SK-N-SH (cell line): Measurements from ENCODE around the gene LENG8. TPM values are rescaled to one million over a fixed set of nuclear protein-coding genes. Genes with fewer than 3 reads are reported as not detected.
"Not testable (repeated sequence)": the region's sequence is repeated elsewhere in the genome, so short reads cannot be mapped to it uniquely, and the experiment has no call there.

Experiments used
- CTCF ChIA-PET: fragments of 300-600, 350-600 bp; formaldehyde crosslinking; extraction: SDS; loops from one replicate; lab custom pipeline; 2021; lab: Yijun Ruan, JAX
- POLR2A ChIA-PET: fragments of 350-600 bp; sonication (Branson Sonifier 250); formaldehyde crosslinking; extraction: SDS; loops from one replicate; lab custom pipeline; 2020; ENCODE audit warnings: antibody characterized with exemption, inconsistent platforms; lab: Yijun Ruan, JAX
- DNase-seq: peaks from one replicate; pipeline ENCODE4 v3.0.0; 2012
- H2AFZ ChIP-seq: fragments of 200-600 bp; sonication (generic); 2 replicates; pipeline ENCODE4 v1.8.1; 2016; ENCODE audit warnings: antibody characterized with exemption, mild to moderate bottlenecking, low read depth
- H3F3A ChIP-seq: fragments of 200-600 bp; sonication (generic); replicated peaks from 2 replicates; pipeline ENCODE3; 2016; ENCODE audit warnings: antibody characterized with exemption, mild to moderate bottlenecking; ENCODE audit not compliant: insufficient read depth
- H3K27ac ChIP-seq, 2 experiments: fragments of 200-500 bp in 1 of 2; fragments of 200-600 bp in 1 of 2; sonication (Bioruptor generic) in 1 of 2; sonication (generic), shearing (Covaris generic) in 1 of 2; 2 replicates each; pipeline versions ENCODE4 v1.5.1 to v1.6.1; 2014 to 2016; ENCODE audit warnings: low read depth in 2 of 2, inconsistent platforms in 1 of 2, low read length in 1 of 2, mild to moderate bottlenecking in 1 of 2, mixed read lengths in 1 of 2
- H3K27me3 ChIP-seq: fragments of 200-600 bp; sonication (generic), shearing (Covaris generic); 2 replicates; pipeline ENCODE4 v1.6.1; 2016; ENCODE audit warnings: mixed run types; ENCODE audit not compliant: insufficient read depth
- H3K36me3 ChIP-seq, 2 experiments: fragments of 200-500 bp in 1 of 2; fragments of 200-600 bp in 1 of 2; sonication (Bioruptor generic) in 1 of 2; sonication (generic) in 1 of 2; replicated peaks in 1 of 2; 2 replicates each; pipeline versions ENCODE3 to v1.5.1; 2014 to 2016; ENCODE audit warnings: low read length in 1 of 2, mild to moderate bottlenecking in 1 of 2; ENCODE audit not compliant: insufficient read depth in 2 of 2, control insufficient read depth in 1 of 2
- H3K4me1 ChIP-seq, 2 experiments: fragments of 200-500 bp in 1 of 2; fragments of 200-600 bp in 1 of 2; sonication (Bioruptor generic) in 1 of 2; sonication (generic), shearing (Covaris generic) in 1 of 2; 2 replicates each; pipeline versions ENCODE4 v1.5.1 to v1.6.1; 2014 to 2016; ENCODE audit warnings: low read depth in 1 of 2, low read length in 1 of 2, mixed run types in 1 of 2; ENCODE audit not compliant: insufficient read depth in 2 of 2, control insufficient read depth in 1 of 2
- H3K4me2 ChIP-seq: fragments of 200-600 bp; sonication (generic), shearing (Covaris generic); 2 replicates; pipeline ENCODE4 v1.6.1; 2017; ENCODE audit warnings: mixed run types
- H3K4me3 ChIP-seq, 2 experiments: fragments of 200-500 bp in 1 of 2; fragments of 200-600 bp in 1 of 2; sonication (Bioruptor generic) in 1 of 2; sonication (generic), shearing (Covaris generic) in 1 of 2; 2 replicates each; pipeline versions ENCODE4 v1.5.1 to v1.8.1; 2014 to 2016; ENCODE audit warnings: low read depth in 2 of 2, inconsistent platforms in 1 of 2, low read length in 1 of 2, mild to moderate bottlenecking in 1 of 2, mixed read lengths in 1 of 2, moderate library complexity in 1 of 2
- H3K79me2 ChIP-seq: fragments of 200-600 bp; sonication (generic); 2 replicates; pipeline ENCODE4 v1.8.1; 2017; ENCODE audit warnings: mild to moderate bottlenecking; ENCODE audit not compliant: insufficient read depth
- H3K9ac ChIP-seq: fragments of 200-600 bp; sonication (generic); 2 replicates; pipeline ENCODE4 v1.6.1; 2017; ENCODE audit warnings: mixed run types
- H3K9me2 ChIP-seq: fragments of 200-600 bp; sonication (generic); 2 replicates; pipeline ENCODE4 v1.6.1; 2017; ENCODE audit warnings: mixed run types
- H3K9me3 ChIP-seq: fragments of 200-600 bp; sonication (generic); 2 replicates; pipeline ENCODE4 v1.6.1; 2017; ENCODE audit warnings: mixed run types, mild to moderate bottlenecking, moderate library complexity
- H4K20me1 ChIP-seq: fragments of 200-600 bp; sonication (generic); 2 replicates; pipeline ENCODE4 v1.6.1; 2017; ENCODE audit warnings: mild to moderate bottlenecking, mixed run types; ENCODE audit not compliant: insufficient read depth
- CHD2 ChIP-seq: fragments of 150-350 bp; IDR thresholded peaks from 2 replicates; pipeline ENCODE4 v1.6.1; 2018; ENCODE audit warnings: low read length; ENCODE audit not compliant: partially characterized antibody
- GABPA ChIP-seq: IDR thresholded peaks from 2 replicates; pipeline ENCODE4 v1.4.0; 2012; ENCODE audit warnings: low read depth, mild to moderate bottlenecking
- MXI1 ChIP-seq: IDR thresholded peaks from 2 replicates; pipeline ENCODE4 v1.6.1; 2012; ENCODE audit warnings: mild to moderate bottlenecking, low read depth, low read length, improper control_type of control experiment
- SIN3A ChIP-seq: IDR thresholded peaks from 2 replicates; pipeline ENCODE4 v1.6.1; 2012; ENCODE audit warnings: low read depth, mild to moderate bottlenecking, low read length, moderate library complexity, borderline replicate concordance
- WGBS: methylation state at CpG from one replicate; pipeline ENCODE4 v1.1.6; 2017; ENCODE audit warnings: low lambda C conversion rate; 5-methylcytosine and 5-hydroxymethylcytosine counted together
- polyA plus RNA-seq, 3 experiments: library from polyadenylated mRNA; depleted of rRNA; stranded (reverse); fragments of >200 nt; gene quantifications; 2 replicates each; pipeline ENCODE4 v1.2.3, GENCODE V29; 2012
- TF ChIP-seq, protein P1 (sequence below): fragments of 150-350 bp; IDR thresholded peaks from 2 replicates; pipeline ENCODE4 v1.6.1; 2016; ENCODE audit warnings: mild to moderate bottlenecking, low read depth, low read length
- TF ChIP-seq, protein P2 (sequence below): IDR thresholded peaks from 2 replicates; pipeline ENCODE4 v1.4.0; 2012; ENCODE audit warnings: low read depth, borderline replicate concordance

The LENG8 gene
- polyA plus RNA-seq, 1 of the 3 experiments (the other 2 are of a cell fraction), result 84.0 TPM

DNA sequence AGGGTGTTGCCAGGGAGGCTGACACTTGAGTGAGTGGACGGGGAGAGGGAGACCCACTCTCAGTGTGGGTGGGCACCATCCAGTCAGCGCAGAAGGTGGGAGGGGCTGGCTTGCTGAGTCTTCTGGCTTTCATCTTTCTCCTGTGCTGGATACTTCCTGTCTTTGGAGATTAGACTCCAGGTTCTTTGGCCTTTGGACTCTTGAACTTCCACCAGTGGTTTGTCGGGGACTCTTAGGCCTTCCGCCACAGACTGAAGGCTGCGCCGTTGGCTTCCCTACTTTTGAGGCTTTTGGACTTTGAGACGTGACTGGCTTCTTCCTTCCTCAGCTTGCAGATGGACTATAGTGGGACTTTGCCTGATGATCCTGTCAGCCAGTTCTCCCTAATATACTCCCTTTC lies 4.3 kb upstream of the LENG8 start:
- WGBS, result 95% methylated on average over 7 of the region's 7 CpGs
- Histone ChIP-seq H3F3A (no peaks in the 10 kb centered on the region), H3K4me3 (no peak overlapping the region), H3K79me2 (peaks cover 35% of the 10 kb centered on the region), H3K27ac (no peak overlapping the region), H3K9me3 (no peaks in the 10 kb centered on the region), H3K4me2 (no peak overlapping the region), H4K20me1 (peaks cover 3% of the 10 kb centered on the region), H2AFZ (no peak overlapping the region), H3K9me2 (no peaks in the 10 kb centered on the region), H3K27me3 (no peaks in the 10 kb centered on the region), H3K9ac (no peak overlapping the region), H3K36me3 (peaks cover 5 to 16% of the 10 kb centered on the region in 2 experiments)
- ChIA-PET CTCF (no interaction called here), POLR2A (no interaction called here)
- no peak for DNase-seq
- TF ChIP-seq CHD2 (no peak), GABPA (no peak), SIN3A (no peak), MXI1 (no peak)
- TF ChIP-seq, protein P1, sequence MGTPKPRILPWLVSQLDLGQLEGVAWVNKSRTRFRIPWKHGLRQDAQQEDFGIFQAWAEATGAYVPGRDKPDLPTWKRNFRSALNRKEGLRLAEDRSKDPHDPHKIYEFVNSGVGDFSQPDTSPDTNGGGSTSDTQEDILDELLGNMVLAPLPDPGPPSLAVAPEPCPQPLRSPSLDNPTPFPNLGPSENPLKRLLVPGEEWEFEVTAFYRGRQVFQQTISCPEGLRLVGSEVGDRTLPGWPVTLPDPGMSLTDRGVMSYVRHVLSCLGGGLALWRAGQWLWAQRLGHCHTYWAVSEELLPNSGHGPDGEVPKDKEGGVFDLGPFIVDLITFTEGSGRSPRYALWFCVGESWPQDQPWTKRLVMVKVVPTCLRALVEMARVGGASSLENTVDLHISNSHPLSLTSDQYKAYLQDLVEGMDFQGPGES, result no peak
- TF ChIP-seq, protein P2, sequence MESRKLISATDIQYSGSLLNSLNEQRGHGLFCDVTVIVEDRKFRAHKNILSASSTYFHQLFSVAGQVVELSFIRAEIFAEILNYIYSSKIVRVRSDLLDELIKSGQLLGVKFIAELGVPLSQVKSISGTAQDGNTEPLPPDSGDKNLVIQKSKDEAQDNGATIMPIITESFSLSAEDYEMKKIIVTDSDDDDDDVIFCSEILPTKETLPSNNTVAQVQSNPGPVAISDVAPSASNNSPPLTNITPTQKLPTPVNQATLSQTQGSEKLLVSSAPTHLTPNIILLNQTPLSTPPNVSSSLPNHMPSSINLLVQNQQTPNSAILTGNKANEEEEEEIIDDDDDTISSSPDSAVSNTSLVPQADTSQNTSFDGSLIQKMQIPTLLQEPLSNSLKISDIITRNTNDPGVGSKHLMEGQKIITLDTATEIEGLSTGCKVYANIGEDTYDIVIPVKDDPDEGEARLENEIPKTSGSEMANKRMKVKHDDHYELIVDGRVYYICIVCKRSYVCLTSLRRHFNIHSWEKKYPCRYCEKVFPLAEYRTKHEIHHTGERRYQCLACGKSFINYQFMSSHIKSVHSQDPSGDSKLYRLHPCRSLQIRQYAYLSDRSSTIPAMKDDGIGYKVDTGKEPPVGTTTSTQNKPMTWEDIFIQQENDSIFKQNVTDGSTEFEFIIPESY, result no peak
- TF ChIP-seq, all 33 proteins: peak for 0
- H3K4me1 ChIP-seq, result peaks cover 2 to 4% of the 10 kb centered on the region in 2 experiments; a peak in 2 of 4 replicates

DNA sequence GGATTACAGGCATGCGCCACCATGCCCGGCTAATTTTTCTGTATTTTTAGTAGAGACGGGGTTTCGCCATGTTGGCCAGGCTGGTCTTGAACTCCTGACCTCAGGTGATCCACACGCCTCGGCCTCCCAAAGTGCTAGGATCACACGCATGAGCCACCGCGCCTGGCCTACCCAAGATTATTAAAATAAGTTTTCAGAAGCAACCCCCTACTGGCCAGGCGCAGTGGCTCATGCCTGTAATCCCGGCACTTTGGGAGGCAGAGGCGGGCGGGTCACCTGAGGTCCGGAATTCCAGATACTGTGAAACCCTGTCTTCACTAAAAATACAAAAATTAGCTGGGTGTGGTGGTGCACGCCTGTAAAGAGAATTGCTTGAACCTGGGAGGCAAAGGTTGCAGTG lies 2.6 kb upstream of the LENG8 start:
- H3F3A ChIP-seq, H3K9ac ChIP-seq, DNase-seq, H3K27me3 ChIP-seq, POLR2A ChIA-PET, H3K9me2 ChIP-seq, H3K27ac ChIP-seq, CTCF ChIA-PET, H3K4me3 ChIP-seq, H2AFZ ChIP-seq, H3K4me2 ChIP-seq, H3K9me3 ChIP-seq: not testable (repeated sequence)
- 96% methylated on average over 15 of the region's 15 CpGs for WGBS
- H3K36me3 ChIP-seq, result peaks cover 9 to 26% of the 10 kb centered on the region in 2 experiments
- H3K79me2 ChIP-seq, result peaks cover 52% of the 10 kb centered on the region
- H3K4me1 ChIP-seq, result peaks cover 14 to 17% of the 10 kb centered on the region in 2 experiments; a peak in 2 of 4 replicates
- peaks cover 19% of the 10 kb centered on the region for H4K20me1 ChIP-seq
